Tibial nerve (tissue), 3 donors: ENCODE data around the gene SLC5A1.

Source experiments
- POLR2A ChIP-seq, 2 donors: fragments of 450-650 bp; IDR thresholded peaks; one replicate each; pipeline ENCODE4 v1.6.1; 2017; ENCODE audit warnings: antibody characterized with exemption in 2 of 2, mild to moderate bottlenecking in 2 of 2, moderate library complexity in 2 of 2
- TF ChIP-seq, protein P1 (sequence below), 5 experiments: fragments of 200-600 bp in 3 of 5; fragments of 450-650 bp in 2 of 5; sonication (generic) in 3 of 5; IDR thresholded peaks; one replicate each; pipeline ENCODE4 v1.5.1; 2016 to 2019; ENCODE audit warnings: antibody characterized with exemption in 5 of 5, mild to moderate bottlenecking in 3 of 5, moderate library complexity in 2 of 5

DNA sequence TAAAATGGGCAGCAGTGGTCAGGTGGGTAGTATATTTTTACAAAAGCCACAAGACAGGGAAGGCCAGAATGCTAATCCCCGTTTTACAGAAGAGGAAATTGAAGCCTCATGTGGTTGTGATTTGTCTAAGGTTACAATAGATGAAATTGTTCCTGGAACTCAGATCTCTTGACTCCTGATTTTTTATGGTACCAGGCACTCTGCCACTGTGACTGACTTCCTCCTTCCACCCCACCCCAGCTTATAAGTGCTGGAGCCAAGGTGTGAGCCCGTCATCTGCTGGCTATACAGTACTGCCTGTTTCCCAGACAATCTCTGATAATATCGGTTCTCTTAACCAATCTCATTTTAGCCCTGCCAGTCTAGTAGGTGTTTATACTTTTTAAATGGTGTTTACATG, 1.9 kb downstream of the SLC5A1 start:
- TF ChIP-seq, protein P1, sequence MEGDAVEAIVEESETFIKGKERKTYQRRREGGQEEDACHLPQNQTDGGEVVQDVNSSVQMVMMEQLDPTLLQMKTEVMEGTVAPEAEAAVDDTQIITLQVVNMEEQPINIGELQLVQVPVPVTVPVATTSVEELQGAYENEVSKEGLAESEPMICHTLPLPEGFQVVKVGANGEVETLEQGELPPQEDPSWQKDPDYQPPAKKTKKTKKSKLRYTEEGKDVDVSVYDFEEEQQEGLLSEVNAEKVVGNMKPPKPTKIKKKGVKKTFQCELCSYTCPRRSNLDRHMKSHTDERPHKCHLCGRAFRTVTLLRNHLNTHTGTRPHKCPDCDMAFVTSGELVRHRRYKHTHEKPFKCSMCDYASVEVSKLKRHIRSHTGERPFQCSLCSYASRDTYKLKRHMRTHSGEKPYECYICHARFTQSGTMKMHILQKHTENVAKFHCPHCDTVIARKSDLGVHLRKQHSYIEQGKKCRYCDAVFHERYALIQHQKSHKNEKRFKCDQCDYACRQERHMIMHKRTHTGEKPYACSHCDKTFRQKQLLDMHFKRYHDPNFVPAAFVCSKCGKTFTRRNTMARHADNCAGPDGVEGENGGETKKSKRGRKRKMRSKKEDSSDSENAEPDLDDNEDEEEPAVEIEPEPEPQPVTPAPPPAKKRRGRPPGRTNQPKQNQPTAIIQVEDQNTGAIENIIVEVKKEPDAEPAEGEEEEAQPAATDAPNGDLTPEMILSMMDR (IDR thresholded peaks at IDR 0.05): no peak
- no peak for TF ChIP-seq POLR2A (IDR thresholded peaks at IDR 0.05)
